HepG2 (cell line): Measurements from ENCODE around the gene CAPRIN1. TPM values are rescaled to one million over a fixed set of nuclear protein-coding genes. Genes with fewer than 3 reads are reported as not detected.

Experiments
- CHD2 ChIP-seq: IDR thresholded peaks from 2 replicates; pipeline ENCODE4 v1.6.1; 2011; ENCODE audit warnings: low read depth, low read length, improper control_type of control experiment
- EED ChIP-seq: sonication (generic); formaldehyde crosslinking; IDR thresholded peaks from 2 replicates; pipeline ENCODE4 v1.5.0; 2020; ENCODE audit warnings: mild to moderate bottlenecking, missing genetic modification reagents
- KDM3A ChIP-seq: IDR thresholded peaks from 2 replicates; pipeline ENCODE4 v1.6.1; 2018; ENCODE audit warnings: low read depth, missing compliant biosample characterization
- PCBP1 ChIP-seq: fragments of 200-400 bp; formaldehyde crosslinking; IDR thresholded peaks from 2 replicates; pipeline ENCODE4 v1.6.1; 2017; ENCODE audit warnings: mild to moderate bottlenecking, low read depth, low read length, borderline replicate concordance
- SRF ChIP-seq: IDR thresholded peaks from 2 replicates; pipeline ENCODE4 v1.6.1; 2011; ENCODE audit warnings: mild to moderate bottlenecking, low read depth, low read length, moderate library complexity
- SRSF1 ChIP-seq: fragments of 200-400 bp; formaldehyde crosslinking; optimal IDR thresholded peaks from 2 replicates; pipeline ENCODE3; 2017; ENCODE audit warnings: mild to moderate bottlenecking, low read depth, low read length, moderate library complexity
- ZFP36L2 ChIP-seq: sonication (generic); formaldehyde crosslinking; IDR thresholded peaks from 2 replicates; pipeline ENCODE4 v1.4.0; 2020; ENCODE audit warnings: missing genetic modification reagents
- ZNF160 ChIP-seq: sonication (generic); formaldehyde crosslinking; IDR thresholded peaks from 2 replicates; pipeline ENCODE4 v1.8.0; 2022; ENCODE audit warnings: mild to moderate bottlenecking, inconsistent platforms, missing genetic modification reagents
- ZNF205 ChIP-seq: IDR thresholded peaks from 2 replicates; pipeline ENCODE4 v1.6.1; 2018; ENCODE audit warnings: missing biosample characterization, missing genetic modification reagents
- ZNF451 ChIP-seq: sonication (generic); formaldehyde crosslinking; IDR thresholded peaks from 2 replicates; pipeline ENCODE4 v1.5.0; 2020; ENCODE audit warnings: mild to moderate bottlenecking, missing genetic modification reagents
- polyA plus RNA-seq, 8 experiments: library from polyadenylated mRNA; depleted of rRNA in 3 of 8; stranded (reverse) in 7 of 8; unstranded in 1 of 8; fragments of >200 nt; fragmentation: Illumina TruSeq in 4 of 8; extraction: Trizol in 4 of 8; gene quantifications; 2 replicates each; pipeline versions ENCODE4 v1.2.1 to v1.2.3, GENCODE V29; 2011 to 2016; ENCODE audit warnings: low read depth in 4 of 8, missing spikeins in 1 of 8, mixed read lengths in 1 of 8; ENCODE audit not compliant: insufficient read depth in 1 of 8
- total RNA-seq, 5 experiments: library from RNA; depleted of rRNA; stranded (reverse); fragments of >200 nt; fragmentation: Illumina TruSeq; extraction: Trizol; gene quantifications; 2 replicates each; pipeline ENCODE4 v1.2.3, GENCODE V29; 2016; ENCODE audit warnings: low read depth in 1 of 5
- TF ChIP-seq, protein P1 (sequence below), 2 experiments: fragments of 450-650 bp in 1 of 2; sonication (generic) in 1 of 2; formaldehyde crosslinking in 1 of 2; IDR thresholded peaks; 2 replicates each; pipeline versions ENCODE4 v1.6.1 to v1.8.0; 2016 to 2022; ENCODE audit warnings: antibody characterized with exemption in 1 of 2, mild to moderate bottlenecking in 1 of 2, missing genetic modification reagents in 1 of 2
- TF ChIP-seq, protein P2 (sequence below): sonication (generic); formaldehyde crosslinking; IDR thresholded peaks from 2 replicates; pipeline ENCODE4 v1.4.0; 2020; ENCODE audit warnings: missing genetic modification reagents; ENCODE audit errors: not compliant biosample characterization
- TF ChIP-seq, protein P3 (sequence below): sonication (generic); formaldehyde crosslinking; IDR thresholded peaks from 2 replicates; pipeline ENCODE4 v1.4.0; 2020; ENCODE audit warnings: missing genetic modification reagents

The CAPRIN1 gene
- total and polyA plus RNA-seq, 2 of the 13 experiments (the other 11 are each of a cell fraction or from before 2014, with no cell fraction given), result 114 to 162 TPM

DNA sequence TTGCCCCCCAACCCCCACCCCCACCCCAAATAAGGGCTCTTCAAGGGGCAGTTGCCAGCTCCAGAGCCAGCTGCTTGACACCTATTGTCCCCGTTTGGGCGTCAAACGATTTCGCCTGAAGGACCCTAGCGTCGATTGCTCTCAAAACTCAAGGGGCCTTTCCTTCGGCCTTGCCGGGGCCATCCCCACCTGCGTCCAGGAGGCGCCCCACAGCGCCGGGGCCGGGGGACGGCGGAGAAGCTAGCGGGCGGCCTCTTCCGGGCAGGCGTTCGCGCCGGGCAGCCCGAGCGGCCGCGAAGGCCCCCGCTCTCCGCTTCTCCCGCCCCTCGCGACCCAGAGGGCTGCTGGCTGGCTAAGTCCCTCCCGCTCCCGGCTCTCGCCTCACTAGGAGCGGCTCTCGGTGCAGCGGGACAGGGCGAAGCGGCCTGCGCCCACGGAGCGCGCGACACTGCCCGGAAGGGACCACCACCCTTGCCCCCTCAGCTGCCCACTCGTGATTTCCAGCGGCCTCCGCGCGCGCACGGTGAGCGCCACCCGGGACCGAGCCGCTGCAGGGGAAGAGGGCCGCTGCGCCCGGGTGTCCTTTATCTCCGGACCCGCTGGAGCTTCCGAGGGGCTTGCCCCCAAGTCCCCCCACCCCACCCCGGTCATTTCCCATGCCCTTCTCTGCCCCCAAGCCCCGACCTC is at the start of gene CAPRIN1 (continued):
- TF ChIP-seq, protein P1, sequence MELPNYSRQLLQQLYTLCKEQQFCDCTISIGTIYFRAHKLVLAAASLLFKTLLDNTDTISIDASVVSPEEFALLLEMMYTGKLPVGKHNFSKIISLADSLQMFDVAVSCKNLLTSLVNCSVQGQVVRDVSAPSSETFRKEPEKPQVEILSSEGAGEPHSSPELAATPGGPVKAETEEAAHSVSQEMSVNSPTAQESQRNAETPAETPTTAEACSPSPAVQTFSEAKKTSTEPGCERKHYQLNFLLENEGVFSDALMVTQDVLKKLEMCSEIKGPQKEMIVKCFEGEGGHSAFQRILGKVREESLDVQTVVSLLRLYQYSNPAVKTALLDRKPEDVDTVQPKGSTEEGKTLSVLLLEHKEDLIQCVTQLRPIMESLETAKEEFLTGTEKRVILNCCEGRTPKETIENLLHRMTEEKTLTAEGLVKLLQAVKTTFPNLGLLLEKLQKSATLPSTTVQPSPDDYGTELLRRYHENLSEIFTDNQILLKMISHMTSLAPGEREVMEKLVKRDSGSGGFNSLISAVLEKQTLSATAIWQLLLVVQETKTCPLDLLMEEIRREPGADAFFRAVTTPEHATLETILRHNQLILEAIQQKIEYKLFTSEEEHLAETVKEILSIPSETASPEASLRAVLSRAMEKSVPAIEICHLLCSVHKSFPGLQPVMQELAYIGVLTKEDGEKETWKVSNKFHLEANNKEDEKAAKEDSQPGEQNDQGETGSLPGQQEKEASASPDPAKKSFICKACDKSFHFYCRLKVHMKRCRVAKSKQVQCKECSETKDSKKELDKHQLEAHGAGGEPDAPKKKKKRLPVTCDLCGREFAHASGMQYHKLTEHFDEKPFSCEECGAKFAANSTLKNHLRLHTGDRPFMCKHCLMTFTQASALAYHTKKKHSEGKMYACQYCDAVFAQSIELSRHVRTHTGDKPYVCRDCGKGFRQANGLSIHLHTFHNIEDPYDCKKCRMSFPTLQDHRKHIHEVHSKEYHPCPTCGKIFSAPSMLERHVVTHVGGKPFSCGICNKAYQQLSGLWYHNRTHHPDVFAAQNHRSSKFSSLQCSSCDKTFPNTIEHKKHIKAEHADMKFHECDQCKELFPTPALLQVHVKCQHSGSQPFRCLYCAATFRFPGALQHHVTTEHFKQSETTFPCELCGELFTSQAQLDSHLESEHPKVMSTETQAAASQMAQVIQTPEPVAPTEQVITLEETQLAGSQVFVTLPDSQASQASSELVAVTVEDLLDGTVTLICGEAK (IDR thresholded peaks at IDR 0.05), result no peak
- TF ChIP-seq, protein P1 (CRISPR knock-in tag; IDR thresholded peaks at IDR 0.05), result no peak; the same call in 1 of the 2 replicates
- TF ChIP-seq ZNF451 (CRISPR knock-in tag) (0 out of 2 replicates have a peak, but pooled peaks have one; percentile 28), CHD2 (no peak), KDM3A (CRISPR knock-in tag) (no peak), SRSF1 (no peak), SRF (peak; percentile 92), PCBP1 (no peak), EED (no peak), ZFP36L2 (no peak), ZNF160 (no peak), ZNF205 (no peak)
- TF ChIP-seq, protein P2, sequence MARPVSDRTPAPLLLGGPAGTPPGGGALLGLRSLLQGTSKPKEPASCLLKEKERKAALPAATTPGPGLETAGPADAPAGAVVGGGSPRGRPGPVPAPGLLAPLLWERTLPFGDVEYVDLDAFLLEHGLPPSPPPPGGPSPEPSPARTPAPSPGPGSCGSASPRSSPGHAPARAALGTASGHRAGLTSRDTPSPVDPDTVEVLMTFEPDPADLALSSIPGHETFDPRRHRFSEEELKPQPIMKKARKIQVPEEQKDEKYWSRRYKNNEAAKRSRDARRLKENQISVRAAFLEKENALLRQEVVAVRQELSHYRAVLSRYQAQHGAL (CRISPR knock-in tag), result no peak
- TF ChIP-seq, protein P3, sequence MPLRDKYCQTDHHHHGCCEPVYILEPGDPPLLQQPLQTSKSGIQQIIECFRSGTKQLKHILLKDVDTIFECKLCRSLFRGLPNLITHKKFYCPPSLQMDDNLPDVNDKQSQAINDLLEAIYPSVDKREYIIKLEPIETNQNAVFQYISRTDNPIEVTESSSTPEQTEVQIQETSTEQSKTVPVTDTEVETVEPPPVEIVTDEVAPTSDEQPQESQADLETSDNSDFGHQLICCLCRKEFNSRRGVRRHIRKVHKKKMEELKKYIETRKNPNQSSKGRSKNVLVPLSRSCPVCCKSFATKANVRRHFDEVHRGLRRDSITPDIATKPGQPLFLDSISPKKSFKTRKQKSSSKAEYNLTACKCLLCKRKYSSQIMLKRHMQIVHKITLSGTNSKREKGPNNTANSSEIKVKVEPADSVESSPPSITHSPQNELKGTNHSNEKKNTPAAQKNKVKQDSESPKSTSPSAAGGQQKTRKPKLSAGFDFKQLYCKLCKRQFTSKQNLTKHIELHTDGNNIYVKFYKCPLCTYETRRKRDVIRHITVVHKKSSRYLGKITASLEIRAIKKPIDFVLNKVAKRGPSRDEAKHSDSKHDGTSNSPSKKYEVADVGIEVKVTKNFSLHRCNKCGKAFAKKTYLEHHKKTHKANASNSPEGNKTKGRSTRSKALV (CRISPR knock-in tag), result 0 out of 2 replicates have a peak, but pooled peaks have one; percentile 42
